KMS-11 (cell line): ENCODE data around the gene ATG2B.

Experiments used
- H2AFZ ChIP-seq: fragments of 200-600 bp; sonication (generic); 2 replicates; pipeline ENCODE4 v1.6.1; 2016; ENCODE audit warnings: antibody characterized with exemption, mixed run types, low read depth
- H3K27ac ChIP-seq: fragments of 200-600 bp; sonication (generic); 2 replicates; pipeline ENCODE4 v1.6.1; 2016; ENCODE audit warnings: mild to moderate bottlenecking, mixed run types
- H3K27me3 ChIP-seq: fragments of 200-600 bp; sonication (generic); 2 replicates; pipeline ENCODE4 v1.6.1; 2017; ENCODE audit warnings: mild to moderate bottlenecking, low read depth, mixed run types, moderate library complexity; ENCODE audit not compliant: insufficient read depth
- H3K36me3 ChIP-seq: fragments of 200-600 bp; sonication (generic); 2 replicates; pipeline ENCODE4 v1.6.1; 2017; ENCODE audit warnings: mild to moderate bottlenecking, mixed run types; ENCODE audit not compliant: insufficient read depth
- H3K4me1 ChIP-seq: fragments of 200-600 bp; sonication (generic); 2 replicates; pipeline ENCODE4 v1.6.1; 2016; ENCODE audit warnings: mild to moderate bottlenecking, low read depth, mixed run types; ENCODE audit not compliant: poor library complexity, severe bottlenecking
- H3K4me2 ChIP-seq: fragments of 200-600 bp; sonication (generic); 2 replicates; pipeline ENCODE4 v1.7.0; 2016; ENCODE audit warnings: mild to moderate bottlenecking, mixed run types
- H3K4me3 ChIP-seq: fragments of 200-600 bp; sonication (generic); IDR thresholded peaks from 2 replicates; pipeline ENCODE4 v1.6.1; 2017; ENCODE audit warnings: low read depth, low read length, mixed read lengths; ENCODE audit not compliant: insufficient read depth
- H3K79me2 ChIP-seq: fragments of 200-600 bp; sonication (generic); 2 replicates; pipeline ENCODE4 v1.6.1; 2016; ENCODE audit warnings: low read depth, mixed run types; ENCODE audit not compliant: insufficient read depth
- H3K9ac ChIP-seq: fragments of 200-600 bp; sonication (generic); 2 replicates; pipeline ENCODE4 v1.6.1; 2016; ENCODE audit warnings: mild to moderate bottlenecking, mixed run types
- H4K20me1 ChIP-seq: fragments of 200-600 bp; sonication (generic); 2 replicates; pipeline ENCODE4 v1.6.1; 2016; ENCODE audit warnings: mild to moderate bottlenecking, mixed run types; ENCODE audit not compliant: insufficient read depth
- TF ChIP-seq, protein P1 (sequence below): fragments of 200-600 bp; sonication (generic); conservative IDR thresholded peaks from 2 replicates; pipeline ENCODE4 v1.6.1; 2017; ENCODE audit warnings: low read depth, mild to moderate bottlenecking, antibody characterized with exemption, low read length, moderate library complexity, mixed read lengths

The ATG2B gene

DNA sequence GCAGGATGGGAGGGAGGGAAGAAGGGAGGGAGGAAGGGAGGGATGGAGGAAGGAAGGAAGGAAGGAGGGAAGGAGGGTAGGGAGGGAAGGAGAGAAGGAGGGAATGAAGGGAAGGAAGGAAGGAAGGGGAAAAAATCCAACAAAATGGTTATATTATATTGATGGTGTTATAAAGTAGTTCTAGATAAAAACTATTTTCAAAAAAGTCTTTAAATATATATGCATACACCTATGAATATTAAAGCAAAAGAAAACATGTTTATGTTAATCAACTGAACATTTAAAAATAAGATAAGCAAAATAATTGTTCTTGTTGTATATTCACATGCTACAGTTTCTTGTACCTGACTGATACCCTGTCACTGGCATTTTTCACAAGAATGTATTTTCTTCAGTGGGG, 105.2 kb downstream of the ATG2B start:
- no peak overlapping the region for H2AFZ ChIP-seq
- TF ChIP-seq, protein P1, sequence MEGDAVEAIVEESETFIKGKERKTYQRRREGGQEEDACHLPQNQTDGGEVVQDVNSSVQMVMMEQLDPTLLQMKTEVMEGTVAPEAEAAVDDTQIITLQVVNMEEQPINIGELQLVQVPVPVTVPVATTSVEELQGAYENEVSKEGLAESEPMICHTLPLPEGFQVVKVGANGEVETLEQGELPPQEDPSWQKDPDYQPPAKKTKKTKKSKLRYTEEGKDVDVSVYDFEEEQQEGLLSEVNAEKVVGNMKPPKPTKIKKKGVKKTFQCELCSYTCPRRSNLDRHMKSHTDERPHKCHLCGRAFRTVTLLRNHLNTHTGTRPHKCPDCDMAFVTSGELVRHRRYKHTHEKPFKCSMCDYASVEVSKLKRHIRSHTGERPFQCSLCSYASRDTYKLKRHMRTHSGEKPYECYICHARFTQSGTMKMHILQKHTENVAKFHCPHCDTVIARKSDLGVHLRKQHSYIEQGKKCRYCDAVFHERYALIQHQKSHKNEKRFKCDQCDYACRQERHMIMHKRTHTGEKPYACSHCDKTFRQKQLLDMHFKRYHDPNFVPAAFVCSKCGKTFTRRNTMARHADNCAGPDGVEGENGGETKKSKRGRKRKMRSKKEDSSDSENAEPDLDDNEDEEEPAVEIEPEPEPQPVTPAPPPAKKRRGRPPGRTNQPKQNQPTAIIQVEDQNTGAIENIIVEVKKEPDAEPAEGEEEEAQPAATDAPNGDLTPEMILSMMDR, result no peak
- H3K9ac ChIP-seq, result no peak overlapping the region
- no peaks in the 10 kb centered on the region for H3K79me2 ChIP-seq
- no peak overlapping the region for H3K4me2 ChIP-seq
- no peak overlapping the region for H3K27ac ChIP-seq
- H3K27me3 ChIP-seq, result no peaks in the 10 kb centered on the region
- no peak overlapping the region for H3K4me3 ChIP-seq
- no peaks in the 10 kb centered on the region for H3K4me1 ChIP-seq
- H4K20me1 ChIP-seq, result no peaks in the 10 kb centered on the region
- no peaks in the 10 kb centered on the region for H3K36me3 ChIP-seq

DNA sequence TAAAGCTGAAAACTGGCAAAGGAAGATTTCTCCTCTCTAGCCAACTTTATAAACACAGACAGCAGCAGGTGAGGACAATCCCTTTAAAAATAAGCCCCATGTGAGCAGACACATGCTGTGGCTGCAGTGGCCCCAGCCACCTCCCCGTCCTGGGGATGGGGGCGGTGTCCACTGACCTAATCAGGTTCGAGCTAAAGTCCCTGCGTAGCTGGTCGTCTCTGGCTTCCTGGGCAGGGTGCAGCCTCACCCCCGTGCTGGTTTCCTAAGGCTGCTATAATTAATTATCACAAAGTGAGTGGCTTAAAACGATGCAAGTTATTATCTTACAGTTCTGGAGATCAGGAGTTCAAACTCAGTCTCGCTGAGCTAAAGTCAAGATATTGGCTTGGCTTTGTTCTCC, 106.1 kb downstream of the ATG2B start:
- H3K4me3 ChIP-seq, result no peak overlapping the region
- H3K4me2 ChIP-seq, result no peak overlapping the region
- H3K9ac ChIP-seq, result no peak overlapping the region

DNA sequence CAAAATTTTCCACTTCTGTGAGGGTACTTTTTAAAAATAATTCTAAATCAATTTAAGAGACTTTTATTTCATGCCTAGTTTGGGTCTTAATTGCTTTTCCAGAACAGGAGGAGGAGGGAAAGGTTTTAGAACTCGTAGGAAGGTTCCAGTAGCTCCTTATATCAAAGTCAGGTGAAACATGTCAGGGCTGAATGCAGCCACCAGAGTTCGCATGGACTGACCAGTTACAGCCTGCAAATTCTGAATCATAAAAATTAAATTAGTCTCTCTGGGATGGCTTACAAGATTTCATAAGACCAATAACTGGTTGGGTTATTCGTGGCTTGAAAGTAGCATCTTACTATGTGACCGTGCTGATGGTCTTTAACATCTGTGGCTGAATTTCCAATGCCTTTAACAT, 106.7 kb downstream of the ATG2B start:
- H3K4me1 ChIP-seq, result no peaks in the 10 kb centered on the region
- no peak overlapping the region for H3K27ac ChIP-seq
- no peaks in the 10 kb centered on the region for H3K27me3 ChIP-seq
- no peaks in the 10 kb centered on the region for H3K36me3 ChIP-seq
- H3K79me2 ChIP-seq, result no peaks in the 10 kb centered on the region
- no peak overlapping the region for H3K9ac ChIP-seq
- no peak overlapping the region for H2AFZ ChIP-seq
- TF ChIP-seq, protein P1, result no peak
- H3K4me3 ChIP-seq, result no peak overlapping the region
- no peaks in the 10 kb centered on the region for H4K20me1 ChIP-seq
- no peak overlapping the region for H3K4me2 ChIP-seq

More for the DNA sequence above, 106.1 kb downstream of the ATG2B start:
- Histone ChIP-seq H4K20me1 (no peaks in the 10 kb centered on the region), H3K27me3 (no peaks in the 10 kb centered on the region), H3K4me1 (no peaks in the 10 kb centered on the region), H2AFZ (no peak overlapping the region), H3K79me2 (no peaks in the 10 kb centered on the region), H3K36me3 (no peaks in the 10 kb centered on the region), H3K27ac (no peak overlapping the region)
- TF ChIP-seq, protein P1, result no peak

DNA sequence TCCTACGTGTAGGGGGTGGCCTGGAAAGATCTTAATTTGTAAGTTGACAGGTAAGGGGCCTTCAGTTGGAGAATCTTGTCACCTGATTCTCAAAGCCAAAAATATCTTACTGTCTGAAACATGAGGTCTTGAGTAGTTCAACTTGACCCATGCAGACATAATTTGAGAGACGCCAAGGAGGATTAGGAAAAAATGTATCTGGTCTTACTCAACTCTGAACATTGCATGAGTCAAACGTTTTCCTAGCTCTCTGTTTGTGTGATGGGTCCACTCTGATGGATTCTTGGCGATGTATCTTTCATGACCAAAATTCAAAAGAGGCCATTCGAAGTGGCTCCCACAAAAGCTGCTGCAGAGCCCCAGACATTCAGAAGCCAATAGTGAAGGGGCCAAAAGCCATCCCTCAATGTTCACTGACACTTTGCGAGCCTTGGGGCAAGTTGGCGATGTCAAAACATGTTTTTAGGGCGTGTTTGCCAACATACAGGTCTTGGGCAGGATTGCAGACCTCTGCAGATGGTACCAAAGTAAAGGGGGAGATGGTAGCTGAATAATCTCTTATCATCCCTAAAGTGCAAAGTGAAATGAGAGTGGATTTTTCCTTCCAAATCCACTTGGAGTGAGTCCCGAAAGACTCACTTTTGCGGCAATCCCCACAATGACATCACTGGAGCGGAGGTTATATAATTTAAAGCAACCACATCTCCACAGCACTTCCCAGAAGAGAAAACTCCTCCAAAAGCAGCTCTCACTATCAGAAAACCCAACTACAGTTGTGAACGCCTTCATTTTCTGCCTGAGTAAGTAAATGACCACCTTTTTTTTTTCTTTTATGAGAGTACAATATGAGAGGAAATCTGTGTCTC, 107.4 kb downstream of the ATG2B start, which contains the start of gene BDKRB1:
Gene BDKRB1 (plus strand): TSS at position 710 of the 866 bp plus-strand sequence. CDS start 7,473 bp downstream, outside the sequence.
- Histone ChIP-seq H2AFZ (no peak within 1 kb of the TSS), H3K27me3 (no peaks in the 10 kb centered on the region), H4K20me1 (no peaks in the 10 kb centered on the region), H3K4me1 (no peaks in the 10 kb centered on the region), H3K79me2 (no peaks in the 10 kb centered on the region), H3K4me2 (no peak within 1 kb of the TSS), H3K4me3 (no peak within 1 kb of the TSS), H3K36me3 (no peaks in the 10 kb centered on the region), H3K9ac (no peak within 1 kb of the TSS), H3K27ac (no peak within 1 kb of the TSS)
- TF ChIP-seq, protein P1, result no peak
